Right lung (tissue), 5 donors: Measurements from ENCODE around the gene ZNF622. TPM values are rescaled to one million over a fixed set of nuclear protein-coding genes. Genes with fewer than 3 reads are reported as not detected.
"Not testable (repeated sequence)": the region's sequence is repeated elsewhere in the genome, so short reads cannot be mapped to it uniquely, and the experiment has no call there.

ENCODE experiments used
- DNase-seq, 2 donors: peaks; one replicate each; pipeline ENCODE4 v3.0.0-alpha.2; 2013
- polyA plus RNA-seq, 5 donors: library from polyadenylated mRNA; unstranded; fragments of 120-200 nt; gene quantifications; one replicate each; pipeline versions ENCODE4 v1.2.1 to v1.2.3, GENCODE V29; 2013; ENCODE audit warnings: inconsistent platforms in 1 of 5, low replicate concordance in 1 of 5; ENCODE audit not compliant: insufficient read length in 5 of 5, insufficient read depth in 1 of 5

The ZNF622 gene
- polyA plus RNA-seq, 5 donors = 18.9 to 22.2 (median 20.6) TPM

DNA sequence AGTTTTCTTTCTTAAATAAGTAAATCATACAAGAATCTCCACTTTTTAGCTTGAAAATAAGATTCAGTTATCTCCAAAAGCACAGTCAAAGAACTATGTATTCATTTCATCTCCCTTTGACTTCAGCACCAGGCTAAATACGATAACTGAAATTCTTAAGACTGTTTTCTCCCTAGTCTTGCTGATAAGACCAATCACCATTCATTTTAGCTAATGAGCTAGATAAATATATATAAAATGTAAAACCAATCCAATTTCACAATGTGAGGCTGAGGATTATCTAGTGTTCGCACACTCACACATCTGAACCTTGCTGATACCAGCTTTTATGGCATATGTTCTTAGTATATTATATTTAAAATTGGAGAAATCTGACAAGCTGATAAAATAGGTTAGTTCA lies 17.3 kb upstream of the ZNF622 start:
- no peak for DNase-seq

DNA sequence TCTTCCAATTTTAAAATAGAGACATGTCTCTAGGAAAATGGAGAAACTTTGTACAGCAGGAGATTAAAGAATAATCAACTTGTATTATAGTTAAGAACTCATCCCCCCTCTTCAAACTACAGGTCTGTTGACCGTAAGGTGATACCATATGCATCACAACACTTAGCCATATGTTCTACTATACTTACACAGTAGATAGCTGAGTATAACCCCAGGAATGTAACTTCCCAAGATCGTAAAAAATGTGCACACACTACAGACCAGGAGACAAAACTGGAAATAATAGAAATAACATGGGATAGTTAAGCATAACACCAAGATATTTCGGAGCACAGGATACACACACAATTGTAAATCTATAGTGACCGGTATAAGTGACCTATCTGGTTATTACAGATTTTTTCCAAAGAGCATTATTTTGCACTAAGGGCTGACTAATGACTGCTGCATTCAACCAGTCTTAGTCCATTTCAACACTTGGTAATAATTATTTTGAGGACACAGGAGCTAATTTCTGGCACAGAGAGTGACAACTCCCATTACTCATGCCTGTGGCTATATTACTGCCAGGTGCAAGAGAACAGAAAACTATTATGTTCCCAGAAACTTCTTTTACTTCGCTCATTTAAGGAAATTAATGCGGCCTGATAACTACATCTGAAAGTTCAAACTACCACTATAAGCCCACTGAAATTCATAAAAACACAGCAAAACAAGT lies 15.4 kb upstream of the ZNF622 start:
- no peak for DNase-seq

DNA sequence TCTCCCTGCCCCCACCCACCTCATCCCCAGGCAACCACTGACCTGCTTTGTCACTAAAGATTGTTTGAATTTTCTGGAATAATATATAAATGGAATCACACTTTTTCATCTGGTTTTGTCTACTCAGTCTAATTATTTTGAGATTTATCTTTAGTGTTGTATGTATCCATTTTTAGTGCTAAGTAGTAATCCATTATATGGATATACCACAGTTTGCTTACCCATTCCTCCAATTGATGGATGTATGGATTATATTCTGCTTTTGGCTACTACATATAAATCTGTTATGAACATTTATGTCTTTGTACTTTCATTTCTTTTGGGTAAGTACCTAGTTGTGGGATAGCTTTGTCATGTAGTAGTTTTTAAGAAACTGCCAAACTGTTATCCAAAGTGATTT lies 14.5 kb upstream of the ZNF622 start:
- DNase-seq = no peak

DNA sequence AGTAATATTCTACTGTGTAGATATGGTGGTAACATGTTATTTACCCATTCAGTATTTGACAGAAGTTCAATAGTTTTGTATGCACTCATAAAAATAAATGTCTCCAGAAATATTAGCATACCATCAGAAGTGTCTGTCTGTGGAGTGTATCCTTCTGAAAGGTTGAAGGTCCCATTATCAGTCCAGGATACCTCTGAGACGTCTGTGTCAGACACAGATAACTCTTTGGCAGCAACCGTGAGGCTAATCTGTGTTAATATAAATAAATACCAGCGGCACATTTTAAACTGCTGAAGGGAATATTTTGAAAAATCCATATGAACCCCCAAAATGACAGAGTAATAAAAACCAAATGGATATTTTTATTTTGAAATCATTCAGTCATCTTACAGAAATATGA lies 11.9 kb upstream of the ZNF622 start:
- DNase-seq = no peak

DNA sequence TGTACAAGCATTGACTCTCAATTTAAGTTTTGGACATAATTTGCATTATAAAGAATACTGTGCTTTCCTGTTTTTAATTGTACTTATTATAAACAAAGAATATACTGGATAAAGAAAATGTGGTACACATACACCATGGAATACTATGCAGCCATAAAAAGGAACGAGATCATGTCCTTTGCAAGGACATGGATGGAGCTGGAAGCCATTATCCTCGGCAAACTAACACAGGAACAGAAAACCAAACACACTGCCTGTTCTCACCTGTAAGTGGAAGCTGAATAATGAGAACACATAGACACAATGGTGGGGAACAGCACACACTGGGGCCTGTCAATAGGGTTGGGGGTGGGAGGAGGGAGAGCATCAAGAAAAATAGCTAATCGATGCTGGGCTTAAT lies 10.8 kb upstream of the ZNF622 start:
- DNase-seq = not testable (repeated sequence)

DNA sequence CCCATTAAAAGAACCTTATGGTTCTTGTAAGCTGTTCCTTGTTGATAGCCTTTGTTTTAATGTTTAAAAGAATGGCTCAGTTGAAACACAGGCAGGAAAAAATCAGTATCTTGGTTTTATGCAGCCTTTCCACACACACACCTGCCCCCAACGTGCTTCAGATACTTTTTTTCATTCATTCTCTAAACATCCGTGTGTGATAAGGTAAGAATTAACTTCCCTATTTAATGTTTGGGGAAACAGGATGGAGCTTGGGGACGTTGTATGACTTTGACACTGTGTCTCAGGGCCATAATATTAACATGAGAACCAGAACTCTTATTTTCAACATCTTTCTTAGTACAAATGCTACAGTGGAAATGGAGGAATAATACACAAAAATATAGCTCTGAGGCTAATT lies 5.8 kb upstream of the ZNF622 start:
- DNase-seq = no peak

DNA sequence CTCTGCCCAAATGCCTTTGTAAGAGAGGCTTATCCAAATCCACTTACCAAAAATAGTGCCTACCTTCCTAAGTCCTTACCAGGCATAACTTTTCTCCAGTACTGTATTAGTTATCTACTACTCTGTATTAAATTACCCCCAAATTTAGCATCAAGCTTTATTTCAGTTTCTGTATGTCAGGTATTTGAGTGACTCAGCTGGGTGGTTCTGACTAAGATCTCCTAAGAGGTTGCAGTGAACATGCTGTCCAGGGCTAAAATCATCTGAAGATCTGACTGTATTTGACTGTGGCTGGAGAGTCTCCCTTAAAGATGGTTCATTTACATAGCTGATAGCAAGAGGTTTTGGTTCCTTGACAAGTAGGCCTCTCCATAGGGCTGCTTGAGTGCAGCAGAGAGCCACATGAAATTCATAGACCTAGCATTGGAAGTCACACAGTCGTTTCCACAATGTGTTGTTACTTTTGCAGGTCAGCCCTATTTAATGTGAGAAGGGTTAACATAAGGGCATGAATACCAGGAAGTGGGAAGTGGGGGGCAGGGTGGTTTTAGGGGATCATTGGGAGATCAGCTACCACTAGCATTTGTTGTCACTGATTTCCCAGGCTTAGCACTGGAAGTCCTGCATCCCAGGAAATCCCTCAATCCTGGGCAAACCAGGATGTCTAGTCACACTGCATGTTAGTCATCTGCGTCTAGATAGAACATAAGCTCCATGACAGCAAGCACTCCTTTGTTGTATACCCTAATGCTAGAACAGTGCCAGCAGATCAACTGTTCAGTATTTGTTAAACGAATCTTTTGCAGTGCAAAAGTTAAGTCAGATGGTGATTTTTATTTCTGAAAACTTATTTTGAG lies 2.0 kb upstream of the ZNF622 start:
- no peak for DNase-seq

DNA sequence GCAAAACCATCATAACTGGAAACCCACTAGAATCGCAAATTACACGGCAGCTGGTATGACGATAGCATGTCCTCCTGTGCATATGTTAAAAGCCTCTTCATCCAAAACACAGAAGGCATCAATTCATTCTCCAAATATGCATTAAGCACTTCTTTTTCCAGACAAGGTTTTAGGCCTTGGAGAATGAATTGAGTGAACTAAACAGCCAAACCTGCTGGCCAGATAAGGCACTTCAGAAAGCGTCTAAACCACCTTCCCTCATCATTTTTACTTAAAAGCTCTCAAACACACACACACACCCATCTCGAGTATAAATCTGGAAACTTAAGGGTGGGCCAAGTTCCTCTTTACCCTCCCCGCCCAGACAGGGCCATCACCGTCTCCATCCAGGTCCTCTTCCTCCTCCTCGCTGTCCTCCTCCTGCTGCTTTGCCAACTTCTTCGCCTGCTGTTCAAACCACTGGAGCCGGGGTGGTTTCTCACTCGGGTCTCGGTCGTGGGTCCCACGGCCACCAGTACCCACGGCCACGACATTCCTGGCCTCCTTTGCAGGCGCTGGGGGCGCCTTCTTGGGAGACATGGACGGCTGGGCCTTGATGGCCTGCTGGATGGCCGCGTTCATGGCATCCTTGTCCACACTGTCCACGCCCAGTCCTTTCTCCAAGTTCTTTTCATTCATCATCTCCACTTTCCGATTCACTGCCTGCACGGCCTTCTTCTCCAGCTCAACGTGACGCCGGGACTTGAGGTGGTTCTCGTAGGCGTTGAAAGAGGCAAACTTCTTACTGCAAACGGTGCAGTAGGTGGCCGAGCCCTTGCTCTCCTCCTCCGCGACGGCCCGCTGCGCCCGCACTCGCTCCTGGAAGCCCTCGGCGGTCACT lies 696 bp downstream of the ZNF622 start:
- no peak for DNase-seq

DNA sequence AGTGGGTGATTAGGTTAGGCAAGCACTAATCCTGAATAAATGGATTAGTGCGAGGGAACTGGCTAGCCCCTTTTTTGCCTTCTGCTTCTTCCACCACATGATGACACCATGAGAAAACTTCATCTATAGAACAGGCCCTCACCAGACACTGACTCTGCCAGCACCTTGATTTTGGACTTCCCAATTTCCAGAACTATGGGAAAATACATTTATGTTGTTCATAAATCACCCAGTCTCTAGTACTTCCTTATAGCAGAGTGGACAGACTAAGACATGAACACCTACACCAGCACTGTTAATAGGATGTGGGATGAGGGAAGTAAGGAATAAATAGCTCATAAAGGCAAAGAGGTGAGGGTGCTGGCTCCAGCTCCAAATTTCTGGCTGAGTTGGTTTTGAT lies 1.4 kb downstream of the ZNF622 start:
- no peak for DNase-seq

DNA sequence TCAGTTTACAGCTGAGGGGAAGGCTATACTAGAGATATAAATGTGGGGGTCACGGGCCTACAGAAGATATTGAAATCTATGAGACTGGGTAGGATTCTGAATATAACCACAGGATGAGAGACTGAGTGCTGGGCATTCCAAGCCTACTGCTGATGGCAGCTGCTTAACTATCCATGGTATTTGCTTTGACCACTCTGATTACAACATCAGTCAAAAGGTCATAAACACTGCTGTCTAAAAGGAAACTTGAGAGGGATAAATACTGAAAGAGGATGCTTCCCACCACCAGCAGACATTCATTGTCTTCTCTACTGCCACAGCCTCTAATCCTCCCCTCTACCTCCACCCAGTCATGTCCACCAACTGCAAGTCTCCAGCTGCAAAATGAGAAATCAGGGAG lies 3.8 kb downstream of the ZNF622 start:
- DNase-seq = no peak

DNA sequence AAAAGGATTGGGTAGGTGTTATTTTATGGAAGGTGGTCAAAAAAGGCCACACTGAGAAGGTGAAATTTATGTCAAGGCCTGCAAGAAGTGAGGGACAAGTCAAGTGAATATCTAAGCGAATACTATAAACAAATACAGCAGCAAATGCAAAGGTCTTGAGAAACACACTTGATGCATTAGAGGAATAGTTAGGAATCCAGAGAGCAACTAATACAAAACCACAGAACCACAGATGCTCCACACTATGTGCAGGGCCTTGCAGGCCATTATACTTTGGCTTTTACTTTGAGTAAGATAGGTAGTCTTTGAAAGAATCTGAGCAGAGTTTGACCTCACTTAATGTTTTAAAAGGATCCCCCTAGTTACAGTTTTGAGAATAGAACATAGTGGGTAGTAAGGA lies 4.6 kb downstream of the ZNF622 start:
- DNase-seq = no peak

DNA sequence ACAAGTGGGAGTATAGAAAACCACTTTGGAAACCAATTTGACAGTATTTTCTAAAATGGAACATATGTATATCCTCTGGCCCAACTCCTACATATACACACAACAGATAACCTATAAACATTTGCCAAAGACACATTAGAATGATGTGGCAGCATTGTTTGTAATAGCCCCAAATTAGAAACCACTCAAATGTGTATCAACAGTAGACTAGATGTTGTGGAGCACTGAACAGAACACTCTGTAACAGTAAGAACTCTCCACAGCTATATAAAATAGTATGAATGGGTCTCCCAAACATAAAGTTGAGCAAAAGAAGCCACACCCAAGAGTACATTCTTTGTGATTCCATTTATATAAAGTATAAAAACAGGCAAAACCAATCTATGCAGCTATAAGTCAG lies 6.1 kb downstream of the ZNF622 start:
- DNase-seq = no peak

DNA sequence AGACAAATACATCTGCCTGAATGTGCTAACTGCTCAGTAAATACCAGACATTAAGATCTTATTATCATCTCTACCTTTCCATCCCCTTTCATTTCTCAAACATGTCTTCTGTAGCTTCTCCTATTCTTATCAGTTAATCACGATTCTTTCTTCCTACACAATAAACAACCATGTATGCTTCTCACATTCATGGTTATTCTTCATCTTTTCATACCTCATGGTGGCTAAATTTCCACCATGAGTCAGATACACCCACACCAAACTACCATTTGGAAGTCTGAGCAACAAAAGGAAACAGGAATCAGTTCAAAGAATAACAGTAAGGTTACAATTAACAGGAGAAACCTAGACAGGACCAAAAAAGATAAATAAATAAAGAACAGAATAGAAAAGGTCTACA lies 7.7 kb downstream of the ZNF622 start:
- DNase-seq = no peak

DNA sequence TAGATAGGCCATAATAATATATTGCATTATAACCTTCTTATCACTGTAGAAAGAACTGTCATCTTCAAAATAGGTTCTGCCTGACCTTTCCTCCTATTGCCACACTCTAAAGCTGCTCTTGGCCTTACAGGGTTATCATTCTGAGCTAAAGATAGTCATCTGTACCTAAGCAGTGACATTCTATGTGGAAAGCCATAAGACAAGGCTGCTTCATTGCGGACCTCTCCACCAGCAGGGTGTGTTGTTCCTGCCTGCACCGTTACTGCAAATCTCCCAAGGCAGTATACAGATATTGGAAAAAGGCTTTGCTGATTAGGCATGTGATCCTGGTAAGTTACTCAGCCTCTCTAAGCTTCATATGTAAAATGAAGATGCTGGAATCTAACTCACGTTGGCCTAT lies 8.1 kb downstream of the ZNF622 start:
- DNase-seq = no peak

DNA sequence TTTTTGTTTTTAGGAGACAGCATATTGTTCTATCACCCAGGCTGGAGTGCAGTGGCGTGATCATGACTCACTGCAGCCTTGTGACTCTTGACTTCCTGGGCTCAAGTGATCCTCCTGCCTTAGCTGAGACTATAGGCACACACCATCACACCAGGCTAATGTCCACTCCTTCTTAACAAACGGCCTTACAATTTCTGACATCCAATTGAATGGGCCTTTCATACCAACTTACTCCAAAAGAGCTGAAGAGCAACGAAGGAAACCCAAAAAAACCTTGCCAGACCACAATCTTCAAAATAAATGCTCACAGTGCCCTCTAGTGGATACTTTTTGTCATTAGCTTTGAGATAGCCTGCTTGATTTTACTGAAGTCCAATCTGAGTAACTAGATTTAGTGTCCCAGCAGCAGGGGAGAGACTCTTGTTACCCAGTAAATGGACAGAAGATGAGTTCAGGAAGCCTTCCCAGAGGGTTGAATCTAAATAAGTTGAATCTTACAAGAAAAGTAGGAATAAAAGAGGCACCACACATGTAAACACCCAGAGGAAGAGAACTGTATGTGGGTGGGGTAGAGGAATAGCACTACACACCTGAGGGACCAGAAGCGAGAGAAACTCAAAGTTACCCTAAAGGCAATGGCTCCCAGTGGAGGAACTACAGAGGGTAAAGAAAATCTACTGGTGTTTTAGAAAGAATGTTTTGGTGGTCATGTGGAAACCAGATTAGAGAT lies 9.3 kb downstream of the ZNF622 start:
- DNase-seq = peak; percentile 29 to 55

DNA sequence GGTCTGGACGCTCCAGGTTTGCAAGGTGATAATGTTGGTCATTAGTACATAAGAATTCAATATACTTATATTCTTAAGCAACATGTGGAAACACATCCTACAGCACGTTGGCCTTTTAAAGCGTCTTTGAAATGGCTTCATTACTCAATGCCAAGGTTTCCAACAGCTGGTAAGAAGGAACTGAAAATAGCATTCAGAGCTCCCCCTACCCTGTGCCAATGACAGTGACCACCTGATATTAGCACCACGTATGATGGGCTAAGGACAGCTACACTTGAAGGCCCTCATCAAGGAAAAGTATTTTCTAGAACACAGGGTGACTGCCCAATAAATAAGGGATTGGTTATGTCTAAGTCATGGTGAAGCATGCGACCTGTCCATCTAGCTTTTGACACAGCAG lies 9.9 kb downstream of the ZNF622 start:
- DNase-seq = no peak

DNA sequence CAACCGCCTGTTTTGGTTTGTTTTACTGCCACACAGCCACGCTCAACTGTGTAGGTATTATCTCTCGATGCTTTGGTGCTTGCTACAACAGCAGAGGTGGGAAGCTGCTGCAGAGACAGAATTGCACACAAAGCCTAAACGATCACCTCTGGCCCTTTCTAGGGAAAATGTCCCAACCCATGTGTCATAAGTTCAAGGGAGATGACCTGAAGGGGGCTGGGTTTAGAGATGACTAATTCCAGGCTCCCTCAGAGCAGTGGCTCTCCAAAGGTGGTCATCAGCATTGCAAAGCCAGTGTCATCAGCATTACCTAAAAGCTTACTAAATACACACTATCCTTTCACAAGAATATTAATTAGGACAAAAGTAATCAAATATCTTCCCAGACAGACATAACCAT lies 10.9 kb downstream of the ZNF622 start:
- DNase-seq = no peak

DNA sequence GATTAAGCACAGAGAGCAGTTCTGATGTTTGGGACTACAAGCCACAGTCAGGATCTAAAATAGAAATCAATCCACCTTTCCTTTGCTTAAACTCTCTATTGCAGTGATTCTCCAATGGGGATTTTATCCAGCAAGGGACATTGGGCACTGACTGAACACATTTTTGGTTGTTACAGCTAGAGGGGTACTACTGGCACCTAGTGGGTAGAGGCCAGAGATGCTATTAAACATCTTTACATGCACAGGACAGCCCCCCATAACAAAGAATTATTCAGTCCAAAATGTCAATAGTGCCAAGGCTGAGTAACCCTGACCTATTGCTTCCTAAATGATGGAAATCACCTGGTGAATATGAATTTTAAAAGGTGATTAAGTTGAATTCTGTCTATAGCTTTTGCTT lies 12.0 kb downstream of the ZNF622 start:
- peak in 1 of 2 donors; percentile 6 for DNase-seq

DNA sequence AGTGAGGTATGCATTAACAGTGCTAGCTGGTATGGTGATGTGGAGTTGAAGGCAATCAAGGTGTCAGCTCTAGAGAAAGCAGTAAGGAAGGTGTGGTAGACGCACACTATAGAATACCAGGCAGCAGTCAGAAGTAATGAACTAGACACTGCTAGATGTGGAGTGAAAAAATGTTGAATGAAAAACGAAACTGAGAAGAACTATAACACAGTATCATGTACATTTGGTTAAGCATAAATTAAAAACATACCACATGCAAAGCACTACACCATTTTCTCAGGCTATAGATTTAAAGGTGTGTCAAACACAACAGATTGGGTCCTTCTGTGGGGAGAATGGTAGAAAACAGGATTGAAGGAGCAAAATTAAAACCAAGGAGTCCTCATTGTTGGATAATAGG lies 15.4 kb downstream of the ZNF622 start:
- no peak for DNase-seq

DNA sequence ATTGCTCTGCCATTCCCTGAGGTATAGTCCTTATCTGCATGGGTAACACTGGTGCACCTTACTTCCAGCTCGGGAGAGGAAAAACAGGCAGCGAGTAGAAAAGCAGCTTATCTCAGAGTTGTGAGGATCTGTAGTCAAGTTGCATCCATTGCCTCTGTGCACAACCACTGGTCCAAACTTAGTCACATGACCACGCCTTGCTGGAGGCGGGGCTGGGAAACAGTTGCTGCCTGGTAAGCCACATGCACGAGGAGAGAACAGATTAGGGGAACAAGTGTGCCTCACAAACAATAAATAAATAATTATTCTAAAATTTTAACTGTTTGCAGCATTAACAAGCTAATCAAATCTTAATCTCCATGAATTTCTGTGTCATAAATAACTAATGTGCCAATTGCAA lies 18.6 kb downstream of the ZNF622 start:
- DNase-seq = no peak

DNA sequence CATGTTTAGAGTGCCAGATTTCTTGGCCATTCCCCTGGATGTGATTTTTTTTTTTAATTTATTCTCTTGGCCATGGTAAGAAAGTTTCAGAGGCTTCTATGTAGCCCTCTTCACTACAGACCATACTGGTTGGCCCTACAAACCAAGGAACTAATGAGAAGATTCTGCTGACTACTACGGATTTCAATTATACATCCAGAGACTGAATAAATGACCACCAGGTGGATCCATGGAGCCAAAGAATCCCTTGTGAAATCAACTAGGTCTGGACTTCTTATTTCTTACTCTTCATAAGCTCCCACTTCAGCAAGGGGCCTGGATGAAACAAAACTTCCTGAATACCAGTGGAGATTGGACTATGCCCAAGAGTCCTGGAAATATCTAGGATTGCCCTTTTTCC lies 27.6 kb downstream of the ZNF622 start:
- DNase-seq = no peak
